KMS-11 (cell line): Measurements from ENCODE around the gene UBE2E2.
"Not testable (repeated sequence)": the region's sequence is repeated elsewhere in the genome, so short reads cannot be mapped to it uniquely, and the experiment has no call there.

Experiments used
- H2AFZ ChIP-seq: fragments of 200-600 bp; sonication (generic); 2 replicates; pipeline ENCODE4 v1.6.1; 2016; ENCODE audit warnings: antibody characterized with exemption, mixed run types, low read depth
- H3K27ac ChIP-seq: fragments of 200-600 bp; sonication (generic); 2 replicates; pipeline ENCODE4 v1.6.1; 2016; ENCODE audit warnings: mild to moderate bottlenecking, mixed run types
- H3K27me3 ChIP-seq: fragments of 200-600 bp; sonication (generic); 2 replicates; pipeline ENCODE4 v1.6.1; 2017; ENCODE audit warnings: mild to moderate bottlenecking, low read depth, mixed run types, moderate library complexity; ENCODE audit not compliant: insufficient read depth
- H3K36me3 ChIP-seq: fragments of 200-600 bp; sonication (generic); 2 replicates; pipeline ENCODE4 v1.6.1; 2017; ENCODE audit warnings: mild to moderate bottlenecking, mixed run types; ENCODE audit not compliant: insufficient read depth
- H3K4me1 ChIP-seq: fragments of 200-600 bp; sonication (generic); 2 replicates; pipeline ENCODE4 v1.6.1; 2016; ENCODE audit warnings: mild to moderate bottlenecking, low read depth, mixed run types; ENCODE audit not compliant: poor library complexity, severe bottlenecking
- H3K4me2 ChIP-seq: fragments of 200-600 bp; sonication (generic); 2 replicates; pipeline ENCODE4 v1.7.0; 2016; ENCODE audit warnings: mild to moderate bottlenecking, mixed run types
- H3K4me3 ChIP-seq: fragments of 200-600 bp; sonication (generic); IDR thresholded peaks from 2 replicates; pipeline ENCODE4 v1.6.1; 2017; ENCODE audit warnings: low read depth, low read length, mixed read lengths; ENCODE audit not compliant: insufficient read depth
- H3K79me2 ChIP-seq: fragments of 200-600 bp; sonication (generic); 2 replicates; pipeline ENCODE4 v1.6.1; 2016; ENCODE audit warnings: low read depth, mixed run types; ENCODE audit not compliant: insufficient read depth
- H3K9ac ChIP-seq: fragments of 200-600 bp; sonication (generic); 2 replicates; pipeline ENCODE4 v1.6.1; 2016; ENCODE audit warnings: mild to moderate bottlenecking, mixed run types
- H4K20me1 ChIP-seq: fragments of 200-600 bp; sonication (generic); 2 replicates; pipeline ENCODE4 v1.6.1; 2016; ENCODE audit warnings: mild to moderate bottlenecking, mixed run types; ENCODE audit not compliant: insufficient read depth
- TF ChIP-seq, protein P1 (sequence below): fragments of 200-600 bp; sonication (generic); conservative IDR thresholded peaks from 2 replicates; pipeline ENCODE4 v1.6.1; 2017; ENCODE audit warnings: low read depth, mild to moderate bottlenecking, antibody characterized with exemption, low read length, moderate library complexity, mixed read lengths

UBE2E2 gene

DNA sequence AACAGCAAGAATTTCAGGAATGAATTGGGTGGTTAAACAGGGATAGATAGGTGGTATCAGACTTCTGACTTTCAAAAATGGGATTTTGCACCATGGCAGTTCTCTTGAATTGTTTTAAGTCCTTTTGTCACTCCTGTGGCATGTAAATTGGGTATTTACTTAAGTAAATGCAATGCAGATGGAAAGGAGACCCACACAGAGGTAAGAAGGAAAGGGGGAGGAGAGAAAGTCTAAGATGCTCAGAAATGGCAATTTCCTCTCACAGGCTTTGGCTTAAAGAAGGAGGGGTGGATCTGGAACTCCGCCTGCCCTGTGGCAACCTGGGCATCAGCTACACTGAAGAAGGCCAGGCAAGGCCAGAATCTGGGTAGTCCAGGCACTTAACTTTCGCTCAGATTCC, 405.5 kb downstream of the UBE2E2 start:
- Histone ChIP-seq H3K79me2 (no peaks in the 10 kb centered on the region), H3K4me2 (no peak overlapping the region)

DNA sequence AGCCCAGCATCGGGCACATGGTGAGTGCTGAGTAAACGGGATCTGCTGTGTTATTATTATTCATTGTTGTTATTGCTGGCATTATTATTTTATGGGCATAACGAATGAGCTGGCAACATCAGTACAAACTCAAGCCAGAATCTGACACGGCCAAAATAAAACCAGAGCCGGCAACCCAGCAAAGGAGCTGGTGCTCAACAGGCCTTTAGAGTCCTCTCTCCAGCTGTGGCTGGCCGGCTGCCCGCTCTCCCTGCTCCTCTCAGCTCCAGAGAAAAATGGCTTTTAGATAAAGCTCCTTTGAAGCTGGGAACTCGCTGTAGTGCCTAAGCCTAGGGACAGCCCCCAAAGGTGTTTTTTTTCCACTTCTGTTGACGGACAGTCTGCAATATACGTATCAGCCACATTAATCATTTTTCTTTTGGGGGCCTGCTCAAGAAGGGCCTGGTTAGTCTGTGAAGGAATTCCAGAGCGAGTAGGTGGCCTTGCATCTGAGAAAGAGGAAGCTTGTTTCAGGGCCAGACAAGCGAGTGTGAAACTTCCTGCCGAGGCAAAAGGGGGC, 408.7 kb downstream of the UBE2E2 start:
- H2AFZ ChIP-seq = no peak overlapping the region
- TF ChIP-seq, protein P1, sequence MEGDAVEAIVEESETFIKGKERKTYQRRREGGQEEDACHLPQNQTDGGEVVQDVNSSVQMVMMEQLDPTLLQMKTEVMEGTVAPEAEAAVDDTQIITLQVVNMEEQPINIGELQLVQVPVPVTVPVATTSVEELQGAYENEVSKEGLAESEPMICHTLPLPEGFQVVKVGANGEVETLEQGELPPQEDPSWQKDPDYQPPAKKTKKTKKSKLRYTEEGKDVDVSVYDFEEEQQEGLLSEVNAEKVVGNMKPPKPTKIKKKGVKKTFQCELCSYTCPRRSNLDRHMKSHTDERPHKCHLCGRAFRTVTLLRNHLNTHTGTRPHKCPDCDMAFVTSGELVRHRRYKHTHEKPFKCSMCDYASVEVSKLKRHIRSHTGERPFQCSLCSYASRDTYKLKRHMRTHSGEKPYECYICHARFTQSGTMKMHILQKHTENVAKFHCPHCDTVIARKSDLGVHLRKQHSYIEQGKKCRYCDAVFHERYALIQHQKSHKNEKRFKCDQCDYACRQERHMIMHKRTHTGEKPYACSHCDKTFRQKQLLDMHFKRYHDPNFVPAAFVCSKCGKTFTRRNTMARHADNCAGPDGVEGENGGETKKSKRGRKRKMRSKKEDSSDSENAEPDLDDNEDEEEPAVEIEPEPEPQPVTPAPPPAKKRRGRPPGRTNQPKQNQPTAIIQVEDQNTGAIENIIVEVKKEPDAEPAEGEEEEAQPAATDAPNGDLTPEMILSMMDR = no peak
- H3K9ac ChIP-seq = no peak overlapping the region
- H3K36me3 ChIP-seq = no peaks in the 10 kb centered on the region
- H3K4me2 ChIP-seq = no peak overlapping the region
- no peaks in the 10 kb centered on the region for H3K27me3 ChIP-seq
- no peak overlapping the region for H3K27ac ChIP-seq
- no peak overlapping the region for H3K4me3 ChIP-seq
- H3K79me2 ChIP-seq = no peaks in the 10 kb centered on the region
- no peaks in the 10 kb centered on the region for H4K20me1 ChIP-seq
- H3K4me1 ChIP-seq = no peaks in the 10 kb centered on the region

More for the DNA sequence above, 405.5 kb downstream of the UBE2E2 start:
- Histone ChIP-seq H3K4me3 (no peak overlapping the region), H3K4me1 (no peaks in the 10 kb centered on the region), H3K36me3 (no peaks in the 10 kb centered on the region), H3K27me3 (no peaks in the 10 kb centered on the region), H2AFZ (no peak overlapping the region), H4K20me1 (no peaks in the 10 kb centered on the region), H3K27ac (no peak overlapping the region), H3K9ac (no peak overlapping the region)
- TF ChIP-seq, protein P1 = no peak

DNA sequence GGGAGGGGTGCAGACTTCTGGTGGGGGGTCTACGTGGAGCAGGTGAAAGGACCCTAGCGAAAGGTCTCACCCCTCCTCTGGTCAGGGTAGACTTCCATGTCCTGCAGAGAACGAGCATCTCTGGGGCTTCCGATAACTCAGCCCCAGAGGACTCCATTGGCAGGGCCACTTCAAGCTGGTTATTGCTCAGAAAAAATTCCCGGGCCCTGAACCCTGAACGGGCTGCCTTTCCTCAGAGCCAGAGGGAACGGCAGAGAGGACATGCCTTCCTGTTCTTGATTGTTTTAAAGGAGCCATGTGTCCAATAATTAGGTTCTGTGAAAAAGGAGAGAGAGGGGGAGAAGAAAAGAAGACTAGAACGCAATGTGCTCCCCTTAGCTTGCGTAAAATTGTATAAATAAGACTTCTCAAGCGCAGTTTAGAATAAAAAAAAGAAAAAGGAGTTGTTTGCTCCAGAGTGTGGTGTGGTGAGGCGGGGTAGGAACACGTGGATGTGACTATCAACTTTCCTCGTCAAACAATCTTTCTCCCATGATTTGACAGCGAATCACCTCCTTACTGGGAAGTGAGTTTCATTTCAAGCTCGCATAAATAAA, 409.3 kb downstream of the UBE2E2 start:
- Histone ChIP-seq H3K79me2 (no peaks in the 10 kb centered on the region), H3K4me2 (no peak overlapping the region), H3K36me3 (no peaks in the 10 kb centered on the region), H3K4me1 (no peaks in the 10 kb centered on the region), H3K27ac (no peak overlapping the region), H3K4me3 (no peak overlapping the region), H3K9ac (no peak overlapping the region), H4K20me1 (no peaks in the 10 kb centered on the region), H3K27me3 (no peaks in the 10 kb centered on the region), H2AFZ (no peak overlapping the region)
- TF ChIP-seq, protein P1 = no peak

DNA sequence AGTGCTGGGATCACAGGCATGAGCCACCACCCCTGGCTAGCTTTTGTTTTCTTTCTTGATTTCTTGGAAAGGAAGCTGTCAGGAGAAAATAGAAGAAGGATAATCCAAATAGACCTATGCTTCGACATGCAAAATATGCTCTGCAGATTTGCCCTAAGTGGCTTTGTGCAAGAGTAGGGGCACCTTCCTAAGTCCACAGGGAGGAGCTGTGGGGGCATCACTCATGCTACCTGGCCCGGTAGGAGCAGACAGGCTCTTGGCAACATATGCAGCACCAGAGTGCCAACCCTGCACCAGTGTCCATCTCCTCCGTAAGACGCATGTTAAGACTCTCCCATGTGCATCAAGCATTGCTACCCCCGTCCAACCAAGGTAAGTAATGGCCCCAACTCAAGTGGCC, 411.9 kb downstream of the UBE2E2 start:
- no peaks in the 10 kb centered on the region for H3K79me2 ChIP-seq
- no peak overlapping the region for H2AFZ ChIP-seq
- H3K4me3 ChIP-seq = no peak overlapping the region
- H3K27me3 ChIP-seq = no peaks in the 10 kb centered on the region
- TF ChIP-seq, protein P1 = no peak
- no peak overlapping the region for H3K27ac ChIP-seq
- no peak overlapping the region for H3K4me2 ChIP-seq
- H4K20me1 ChIP-seq = no peaks in the 10 kb centered on the region
- H3K4me1 ChIP-seq = no peaks in the 10 kb centered on the region
- H3K9ac ChIP-seq = no peak overlapping the region
- no peaks in the 10 kb centered on the region for H3K36me3 ChIP-seq

DNA sequence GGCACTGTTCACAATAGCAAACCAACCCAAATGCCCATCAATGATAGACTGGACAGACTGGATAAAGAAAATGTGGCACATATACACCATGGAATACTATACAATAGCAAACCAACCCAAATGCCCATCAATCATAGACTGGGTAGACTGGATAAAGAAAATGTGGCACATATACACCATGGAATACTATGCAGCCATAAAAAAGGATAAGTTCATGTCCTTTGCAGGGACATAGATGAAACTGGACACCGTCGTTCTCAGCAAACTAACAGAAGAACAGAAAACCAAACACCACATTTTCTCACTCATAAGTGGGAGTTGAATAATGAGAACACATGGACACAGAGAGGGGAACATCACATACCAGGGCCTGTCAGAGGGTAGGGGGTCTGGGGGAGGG, 415.3 kb downstream of the UBE2E2 start:
- H3K27ac ChIP-seq, H3K27me3 ChIP-seq, H3K36me3 ChIP-seq, H3K4me1 ChIP-seq, H3K9ac ChIP-seq, H3K4me2 ChIP-seq, H2AFZ ChIP-seq, H3K79me2 ChIP-seq, H4K20me1 ChIP-seq, H3K4me3 ChIP-seq: not testable (repeated sequence)
